ENCODE results near the gene FKBP5.

DNA sequence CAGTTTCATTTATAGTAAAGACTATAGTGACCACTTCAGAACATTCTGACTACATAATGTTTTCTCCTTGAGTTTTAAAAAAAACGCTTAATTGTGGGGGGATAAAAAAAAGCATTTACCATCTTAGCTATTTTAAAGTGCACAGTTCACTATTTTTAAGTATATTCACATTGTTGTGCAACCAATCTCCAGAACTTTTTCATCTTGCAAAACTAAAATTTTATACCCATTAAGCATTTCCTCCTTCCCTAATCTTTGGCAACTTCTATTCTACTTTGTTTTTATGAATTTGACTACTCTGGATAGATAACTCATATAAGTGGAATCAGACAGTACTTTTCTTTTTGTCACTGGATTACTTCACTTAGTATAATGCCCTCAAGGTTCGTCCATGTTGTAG lies 62.3 kb downstream of the FKBP5 start:
- TF ChIP-seq EP300 (IDR thresholded peaks at IDR 0.05): no peak
- TF ChIP-seq, protein P1, sequence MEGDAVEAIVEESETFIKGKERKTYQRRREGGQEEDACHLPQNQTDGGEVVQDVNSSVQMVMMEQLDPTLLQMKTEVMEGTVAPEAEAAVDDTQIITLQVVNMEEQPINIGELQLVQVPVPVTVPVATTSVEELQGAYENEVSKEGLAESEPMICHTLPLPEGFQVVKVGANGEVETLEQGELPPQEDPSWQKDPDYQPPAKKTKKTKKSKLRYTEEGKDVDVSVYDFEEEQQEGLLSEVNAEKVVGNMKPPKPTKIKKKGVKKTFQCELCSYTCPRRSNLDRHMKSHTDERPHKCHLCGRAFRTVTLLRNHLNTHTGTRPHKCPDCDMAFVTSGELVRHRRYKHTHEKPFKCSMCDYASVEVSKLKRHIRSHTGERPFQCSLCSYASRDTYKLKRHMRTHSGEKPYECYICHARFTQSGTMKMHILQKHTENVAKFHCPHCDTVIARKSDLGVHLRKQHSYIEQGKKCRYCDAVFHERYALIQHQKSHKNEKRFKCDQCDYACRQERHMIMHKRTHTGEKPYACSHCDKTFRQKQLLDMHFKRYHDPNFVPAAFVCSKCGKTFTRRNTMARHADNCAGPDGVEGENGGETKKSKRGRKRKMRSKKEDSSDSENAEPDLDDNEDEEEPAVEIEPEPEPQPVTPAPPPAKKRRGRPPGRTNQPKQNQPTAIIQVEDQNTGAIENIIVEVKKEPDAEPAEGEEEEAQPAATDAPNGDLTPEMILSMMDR (IDR thresholded peaks at IDR 0.05): no peak

Measured in stomach (tissue), 4 donors.